Measurements from ENCODE around the gene SRPK2.
"Not testable (repeated sequence)": the region's sequence is repeated elsewhere in the genome, so short reads cannot be mapped to it uniquely, and the experiment has no call there.

The SRPK2 gene

GRCh38 chr7:105388356-105389087 is at the start of gene SRPK2:
Gene SRPK2 (minus strand): TSS chr7:105388921.
- peak; percentile 51 to 54 for DNase-seq (ENCODE audit: low read depth in 2 of 2)

DNA sequence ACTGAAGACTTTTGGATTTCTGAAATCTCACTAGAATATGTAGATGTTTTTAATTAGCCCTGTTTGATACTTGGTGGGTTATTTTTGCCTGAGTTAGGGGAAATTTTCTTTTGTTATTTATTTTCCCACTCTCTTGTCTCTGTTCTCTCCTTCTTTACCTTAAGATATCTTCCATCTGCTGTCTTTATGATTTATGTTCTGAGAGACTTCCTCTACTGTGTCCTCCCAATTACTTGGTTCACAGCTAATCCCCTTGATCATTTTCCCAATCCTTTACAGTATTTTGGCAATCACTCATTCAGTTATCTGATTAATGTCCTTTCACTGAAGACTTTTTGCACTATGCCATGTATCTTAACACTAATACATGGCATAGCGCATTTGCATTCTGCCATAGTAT is 49.5 kb upstream of the SRPK2 start:
- DNase-seq (ENCODE audit: low read depth in 2 of 2), result no peak

DNA sequence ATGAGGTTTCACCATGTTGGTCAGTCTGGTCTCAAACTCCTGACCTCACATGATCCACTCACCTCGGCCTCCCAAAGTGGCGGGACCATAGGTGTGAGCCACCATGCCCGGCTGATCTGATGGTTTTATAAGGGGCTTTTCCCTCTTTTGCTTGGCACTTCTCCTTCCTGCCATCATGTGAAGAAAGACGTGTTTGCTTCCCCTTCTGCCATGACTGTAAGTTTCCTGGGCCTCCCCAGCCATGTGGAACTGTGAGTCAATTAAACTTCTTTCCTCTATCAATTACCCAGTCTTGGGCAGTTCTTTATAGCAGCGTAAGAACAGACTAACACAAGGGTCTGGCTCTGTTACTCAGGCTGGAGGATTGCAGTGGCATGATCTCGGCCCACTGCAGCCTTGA is 48.6 kb upstream of the SRPK2 start:
- DNase-seq (ENCODE audit: low read depth in 2 of 2), result not testable (repeated sequence)

DNA sequence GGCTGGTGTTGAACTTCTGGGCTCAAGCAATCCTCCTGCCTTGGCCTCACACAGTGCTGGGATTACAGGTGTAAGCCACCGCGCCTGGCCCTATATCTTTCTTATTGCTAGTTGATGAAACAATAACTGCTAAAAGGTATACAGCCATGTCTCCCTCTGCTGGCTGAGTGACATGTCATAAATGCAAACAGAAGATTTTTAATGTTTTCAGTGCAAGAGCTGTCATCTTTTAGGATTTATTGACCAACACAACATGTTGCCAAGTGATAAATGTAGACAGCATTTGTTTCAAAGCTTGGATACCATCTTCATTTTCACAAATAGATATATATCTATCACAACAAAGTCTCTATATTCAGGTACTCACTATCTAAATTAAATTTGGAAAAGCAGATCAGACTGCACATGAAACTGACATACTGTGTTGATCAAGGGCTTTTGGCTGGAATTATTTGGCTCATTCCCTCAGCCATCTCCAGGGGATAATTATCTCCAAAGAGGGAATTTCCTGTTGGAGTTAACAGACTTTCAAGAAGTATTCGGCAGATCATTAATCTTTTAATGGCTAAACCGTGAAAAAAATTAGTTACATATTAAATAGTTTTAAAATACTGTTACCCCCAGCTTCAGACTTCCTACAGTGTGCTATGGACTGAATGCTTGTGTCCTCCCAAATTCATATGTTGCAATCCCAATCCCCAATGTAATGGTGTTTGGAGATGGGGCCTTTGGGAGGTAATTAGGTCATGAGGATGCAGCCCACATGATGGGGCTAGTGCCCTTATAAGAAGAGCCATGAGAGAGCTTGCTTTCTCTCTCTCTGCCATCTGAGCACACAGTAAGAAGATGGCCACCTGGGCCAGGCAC is 41.3 kb upstream of the SRPK2 start:
- DNase-seq (ENCODE audit: low read depth in 2 of 2), result peak in 1 of 2 donors; percentile 22

DNA sequence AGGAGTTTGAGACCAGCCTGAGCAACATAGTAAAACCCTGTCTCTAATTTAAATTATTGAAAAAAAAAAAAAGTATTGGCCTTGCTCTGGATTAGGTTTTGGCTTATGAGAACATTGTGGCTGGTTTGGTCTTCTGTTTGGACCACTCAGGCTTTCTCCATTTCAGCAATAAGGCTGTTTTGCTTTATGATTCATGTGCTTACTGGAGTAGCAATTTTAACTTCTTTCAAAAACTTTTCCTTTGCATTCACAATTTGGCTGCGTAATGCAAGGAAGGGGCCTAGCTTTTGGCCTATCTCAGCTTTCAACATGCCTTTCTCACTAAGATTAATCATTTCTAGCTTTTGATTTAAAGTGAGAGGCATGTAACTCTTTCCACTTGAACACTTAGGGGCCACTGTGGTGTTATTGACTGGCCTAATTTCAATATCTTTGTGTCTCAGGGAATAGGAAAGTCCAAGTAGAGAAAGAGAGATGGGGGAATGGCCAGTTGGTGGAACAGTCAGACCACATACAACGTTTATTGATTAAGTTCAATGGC is 38.0 kb upstream of the SRPK2 start:
- DNase-seq (ENCODE audit: low read depth in 2 of 2), result no peak

DNA sequence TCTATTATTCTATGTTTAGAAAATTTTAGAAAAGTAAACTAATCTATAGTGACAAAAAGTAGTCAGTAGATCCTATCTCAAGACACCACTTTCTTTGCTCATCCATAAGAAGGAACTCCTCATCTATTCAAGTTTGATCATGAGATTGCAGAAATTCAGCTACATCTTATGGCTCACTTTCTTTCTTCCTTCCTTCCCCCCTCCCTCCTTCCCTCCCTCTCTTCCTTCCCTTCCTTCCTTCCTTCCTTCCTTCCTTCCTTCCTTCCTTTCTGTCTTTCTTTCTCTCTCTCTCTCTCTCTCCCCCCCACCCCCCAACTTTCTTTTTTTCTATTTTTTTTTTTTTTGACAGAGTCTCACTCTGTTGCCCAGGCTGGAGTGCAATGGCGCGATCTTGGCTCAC is 35.3 kb upstream of the SRPK2 start:
- DNase-seq (ENCODE audit: low read depth in 2 of 2), result no peak

DNA sequence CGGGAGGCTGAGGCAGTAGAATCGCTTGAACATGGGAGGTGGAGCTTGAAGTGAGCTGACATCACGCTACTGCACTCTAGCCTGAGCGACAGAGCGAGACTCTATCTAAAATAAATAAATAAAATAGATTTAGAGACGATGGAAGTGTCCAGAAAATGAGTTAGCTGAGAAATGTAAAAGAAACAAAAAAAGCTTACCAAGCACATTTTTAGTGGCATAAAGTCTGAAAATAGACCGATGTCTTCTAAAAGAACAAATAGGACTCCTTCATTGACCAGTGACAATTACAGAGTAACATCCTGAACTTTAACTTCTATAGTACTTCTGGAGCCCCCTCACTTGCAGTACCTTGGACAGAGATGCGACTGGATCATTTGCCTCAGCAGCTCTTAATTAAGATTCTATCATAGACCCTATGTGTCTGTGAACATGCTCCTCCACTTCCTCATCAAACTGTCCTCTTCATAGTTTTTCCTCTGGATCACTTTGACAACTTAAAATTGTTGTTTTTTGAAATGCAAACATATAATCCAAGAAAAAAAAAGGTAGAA is 25.2 kb upstream of the SRPK2 start:
- no peak for DNase-seq (ENCODE audit: low read depth in 2 of 2)

- not testable (repeated sequence) for DNase-seq (ENCODE audit: low read depth in 2 of 2)
These were observed 22.1 kb upstream of the SRPK2 start for GRCh38 chr7:105410774-105411173.

- DNase-seq (ENCODE audit: low read depth in 2 of 2), result not testable (repeated sequence)
These were observed 21.1 kb upstream of the SRPK2 start for GRCh38 chr7:105409775-105410174.

DNA sequence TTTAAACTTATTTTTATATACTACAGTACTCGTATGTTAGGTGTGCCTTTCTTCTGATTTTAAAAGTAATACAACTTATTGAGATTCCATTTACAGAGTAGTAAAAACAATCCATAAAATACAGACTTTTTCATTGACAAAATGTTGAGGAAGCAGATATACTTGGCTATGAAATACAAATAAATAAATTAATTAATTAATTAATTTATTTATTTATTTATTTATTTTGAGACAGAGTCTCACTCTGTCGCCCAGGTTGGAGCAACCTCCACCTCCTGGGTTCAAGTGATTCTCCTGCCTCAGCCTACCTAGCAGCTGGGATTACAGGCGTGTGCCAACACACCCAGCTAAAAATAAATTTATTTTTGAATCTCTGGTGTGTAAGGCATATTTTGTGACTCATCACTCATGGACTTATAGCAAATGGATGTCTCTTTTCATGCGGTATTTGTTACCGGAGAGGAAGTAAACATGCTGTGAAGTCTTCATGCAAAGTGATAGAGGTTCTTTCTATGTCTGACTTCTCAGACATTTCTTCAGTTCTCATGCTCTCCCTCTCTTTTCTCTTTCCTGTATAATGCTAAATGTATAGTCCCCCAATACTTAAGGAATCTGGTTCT is 20.2 kb upstream of the SRPK2 start:
- no peak for DNase-seq (ENCODE audit: low read depth in 2 of 2)

DNA sequence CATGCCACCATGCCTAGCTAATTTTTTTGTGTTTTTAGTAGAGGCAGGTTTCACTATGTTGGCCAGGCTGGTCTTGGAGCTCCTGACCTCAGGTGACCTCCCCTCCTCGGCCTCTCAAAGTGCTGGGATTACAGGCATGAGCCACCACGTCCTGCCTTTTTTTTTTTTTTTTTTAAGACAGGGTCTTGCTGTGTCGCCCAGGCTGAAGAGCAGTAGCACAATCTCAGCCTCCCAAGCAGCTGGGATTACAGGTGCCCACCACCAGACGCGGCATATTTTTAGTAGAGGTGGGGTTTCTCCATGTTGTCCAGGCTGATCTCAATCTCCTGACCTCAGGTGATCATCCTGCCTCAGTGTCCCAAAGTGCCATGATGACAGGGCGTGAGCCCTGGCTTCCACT is 14.4 kb upstream of the SRPK2 start:
- no peak for DNase-seq (ENCODE audit: low read depth in 2 of 2)

GRCh38 chr7:105402221-105403095 is 13.7 kb upstream of the SRPK2 start:
- DNase-seq (ENCODE audit: low read depth in 2 of 2), result no peak

DNA sequence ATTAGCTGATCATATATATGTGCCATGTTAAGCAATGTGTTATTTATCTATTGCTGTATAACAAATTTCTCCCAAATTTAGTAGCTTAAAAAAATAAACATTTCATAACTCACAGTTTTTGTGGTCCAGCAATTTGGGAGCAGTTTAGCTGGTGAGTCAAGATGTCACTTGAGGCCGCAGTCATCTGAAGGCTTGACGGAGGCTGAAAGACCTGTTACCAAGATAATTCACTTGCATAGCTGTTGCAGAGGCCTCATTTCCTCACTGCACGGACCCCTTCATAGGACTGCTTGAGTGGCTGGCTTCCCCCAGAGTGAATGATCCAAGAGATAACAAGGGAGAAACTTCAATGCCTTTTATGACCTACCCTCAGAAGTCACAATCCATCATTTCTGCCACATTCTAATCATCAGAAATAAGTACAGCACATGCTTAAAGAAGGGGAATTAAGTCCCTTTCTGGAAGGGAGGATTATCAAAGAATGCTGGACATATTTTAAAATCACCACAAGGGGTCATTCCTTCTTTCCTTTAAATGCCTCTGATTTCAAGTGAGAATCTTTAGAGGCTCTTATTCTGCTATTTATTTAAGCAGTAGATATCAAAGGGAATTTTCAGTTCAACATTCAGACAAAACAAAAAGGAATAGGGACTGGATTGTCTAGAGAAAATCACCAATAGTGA is 10.5 kb upstream of the SRPK2 start:
- DNase-seq (ENCODE audit: low read depth in 2 of 2), result no peak

GRCh38 chr7:105396566-105396965 is 7.8 kb upstream of the SRPK2 start:
- no peak for DNase-seq (ENCODE audit: low read depth in 2 of 2)

DNA sequence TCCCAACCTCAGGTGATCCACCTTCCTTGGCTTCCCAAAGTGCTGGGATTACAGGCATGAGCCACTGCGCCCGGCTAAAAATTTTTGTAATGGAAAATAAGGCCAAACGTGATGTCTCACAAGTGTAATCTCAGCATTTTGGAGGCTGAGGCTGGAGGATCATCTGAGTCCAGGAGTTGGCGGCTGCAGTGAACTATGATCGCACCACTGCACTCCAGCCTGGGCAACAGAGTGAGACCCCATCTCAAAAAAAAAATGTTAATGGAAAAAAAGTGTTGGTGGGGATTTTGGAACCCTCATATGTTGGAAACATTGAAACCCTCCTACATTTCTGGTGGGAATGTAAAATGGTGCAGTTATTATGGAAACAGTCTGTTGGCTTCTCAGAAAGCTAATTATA is 2.7 kb upstream of the SRPK2 start:
- no peak for DNase-seq (ENCODE audit: low read depth in 2 of 2)

DNA sequence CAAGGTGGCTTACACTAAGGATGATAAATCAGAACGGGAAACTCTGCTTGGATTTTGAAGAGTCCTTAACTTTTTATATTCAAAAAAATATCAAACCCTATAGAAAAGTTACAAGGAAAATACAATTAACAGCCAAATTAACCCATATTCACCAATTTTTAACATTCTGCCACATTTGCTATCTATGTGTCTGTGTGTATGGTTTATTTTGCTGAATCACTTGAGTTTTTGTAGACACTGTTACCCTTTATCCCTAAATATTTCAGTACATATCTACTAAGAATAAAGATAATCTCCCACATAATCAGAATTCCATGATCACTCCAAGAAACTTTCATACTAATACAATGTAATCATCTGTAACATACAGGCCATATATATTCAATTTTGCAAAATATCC is 1.2 kb upstream of the SRPK2 start:
- DNase-seq (ENCODE audit: low read depth in 2 of 2), result no peak

DNA sequence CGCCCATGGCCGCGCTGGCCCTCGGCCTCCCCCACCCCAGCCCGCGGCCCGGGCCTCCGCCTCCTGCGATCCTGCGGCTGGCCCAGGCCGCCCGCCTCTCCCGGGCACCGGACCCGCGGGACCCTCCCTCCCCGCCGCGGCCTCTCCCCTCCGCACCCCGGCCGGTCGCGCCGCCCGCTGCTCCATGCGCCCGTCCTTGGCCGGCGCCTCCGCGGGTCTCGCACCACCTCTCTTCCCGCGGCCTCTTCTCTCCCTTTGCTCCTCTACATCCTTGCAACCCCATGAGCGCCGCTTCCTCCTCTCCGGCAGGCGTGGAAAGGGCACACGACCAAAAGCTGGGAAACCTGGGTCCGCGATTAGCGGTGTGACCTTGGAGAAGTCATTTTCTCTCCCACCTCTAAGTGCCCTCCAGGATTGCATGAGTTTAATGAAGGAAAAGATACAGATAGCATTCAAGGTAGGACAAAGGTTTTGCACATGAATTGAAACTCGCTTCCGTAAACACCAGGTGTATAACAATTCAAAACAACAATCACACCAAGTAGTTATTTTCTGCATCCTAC is 448 bp upstream of the SRPK2 start:
- no peak for DNase-seq (ENCODE audit: low read depth in 2 of 2)

DNA sequence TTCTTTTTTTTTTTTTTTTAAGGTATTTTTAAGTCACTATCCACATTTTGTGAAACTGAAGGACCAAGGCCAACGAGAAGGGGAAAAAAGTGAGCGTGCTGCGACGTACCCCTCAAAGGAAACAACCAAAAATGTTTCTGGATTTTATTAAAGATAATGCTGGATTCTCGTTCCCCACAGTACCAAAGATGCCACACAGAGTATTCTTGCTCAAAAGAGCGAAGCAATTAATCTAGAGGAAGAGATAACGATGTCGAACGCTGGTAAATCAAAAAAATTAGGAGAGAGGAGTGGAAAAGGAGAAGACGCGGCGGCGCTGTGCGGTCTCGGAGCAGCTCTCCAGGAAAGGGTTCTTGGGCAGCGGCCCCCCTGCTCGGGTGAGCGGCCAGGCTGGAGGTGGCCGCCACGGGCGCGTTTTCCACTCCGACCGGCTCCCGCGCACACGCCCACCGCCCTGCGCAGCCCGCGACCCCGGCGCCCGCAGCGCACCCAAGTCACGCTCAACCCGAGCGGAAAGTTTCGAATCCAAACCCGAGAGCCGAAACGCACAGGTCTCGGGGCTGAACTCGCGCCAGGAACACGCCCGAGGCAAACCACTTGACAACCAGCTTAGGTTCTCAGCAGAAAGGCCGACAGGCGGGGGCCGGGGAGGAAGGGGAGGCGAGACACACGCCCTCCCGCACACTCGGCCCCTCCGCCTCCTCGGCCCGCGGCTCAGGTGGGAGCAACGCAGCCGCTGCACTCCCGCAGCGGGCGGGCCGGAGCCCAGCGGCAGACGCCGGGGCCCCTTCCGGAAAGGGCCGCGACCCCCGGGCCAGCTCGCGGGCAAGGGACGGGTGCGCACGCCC is 989 bp downstream of the SRPK2 start:
- peak; percentile 4 to 28 for DNase-seq (ENCODE audit: low read depth in 2 of 2)

DNA sequence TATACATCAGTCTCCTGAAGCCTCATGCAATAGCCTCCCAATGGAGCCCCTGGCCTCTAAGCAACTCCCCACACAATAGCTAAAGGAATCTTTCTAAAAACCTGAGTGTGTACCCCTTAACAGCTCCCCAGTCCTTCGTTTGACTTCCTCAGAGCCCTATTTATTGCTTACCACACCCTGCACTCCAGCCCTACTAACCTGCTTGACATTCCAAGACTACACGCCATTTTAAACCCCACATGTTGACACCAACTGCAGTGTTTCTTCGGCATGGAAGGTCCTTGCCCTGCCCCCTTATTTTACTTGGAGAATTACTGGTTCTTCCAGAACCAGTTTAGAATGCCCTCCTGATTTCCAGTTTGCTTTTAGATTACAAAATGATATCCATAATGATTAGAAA is 10.8 kb downstream of the SRPK2 start:
- DNase-seq (ENCODE audit: low read depth in 2 of 2), result no peak
